Epithelial cell of esophagus (primary cell): Measurements from ENCODE around the gene SRL.
"Not testable (repeated sequence)": the region's sequence is repeated elsewhere in the genome, so short reads cannot be mapped to it uniquely, and the experiment has no call there.

Source experiments
- DNase-seq: peaks from one replicate; pipeline ENCODE4 v3.0.0; 2010; ENCODE audit warnings: low read depth
- H3K4me3 ChIP-seq: 2 replicates; pipeline ENCODE4 v1.5.1; 2011; ENCODE audit warnings: mild to moderate bottlenecking, low read length, control low read depth
- CTCF ChIP-seq: IDR thresholded peaks from 2 replicates; pipeline ENCODE4 v1.5.1; 2011; ENCODE audit warnings: low read depth, mild to moderate bottlenecking, low read length, control low read depth, inconsistent platforms; ENCODE audit not compliant: insufficient read depth; ENCODE audit errors: missing control alignments

Gene SRL

GRCh38 chr16:4215106-4215505 is 26.8 kb downstream of the SRL start:
- no peak overlapping the region for H3K4me3 ChIP-seq
- TF ChIP-seq CTCF = no peak
- DNase-seq = no peak

- H3K4me3 ChIP-seq = no peak overlapping the region
- TF ChIP-seq CTCF = no peak
- peak; percentile 94 for DNase-seq
Measured at GRCh38 chr16:4214215-4214621, 27.7 kb downstream of the SRL start.

GRCh38 chr16:4213737-4214136 is 28.1 kb downstream of the SRL start:
- H3K4me3 ChIP-seq = no peak overlapping the region
- peak; percentile 59 for DNase-seq
- TF ChIP-seq CTCF = no peak

- DNase-seq = peak; percentile 52
- no peak for TF ChIP-seq CTCF
- H3K4me3 ChIP-seq = no peak overlapping the region
Measured at GRCh38 chr16:4212934-4213296, 29.0 kb downstream of the SRL start.

GRCh38 chr16:4212211-4212933 is 29.5 kb downstream of the SRL start:
- no peak overlapping the region for H3K4me3 ChIP-seq
- no peak for TF ChIP-seq CTCF
- DNase-seq = no peak

GRCh38 chr16:4211445-4212210 is 30.3 kb downstream of the SRL start:
- H3K4me3 ChIP-seq, DNase-seq: not testable (repeated sequence)

GRCh38 chr16:4209666-4210065 is 32.2 kb downstream of the SRL start:
- H3K4me3 ChIP-seq = no peak overlapping the region
- DNase-seq = no peak
- TF ChIP-seq CTCF = no peak
